ENCODE results near the gene L3MBTL4.

Gene L3MBTL4

GRCh38 chr18:5983488-5983887 is 431.2 kb downstream of the L3MBTL4 start:
- Histone ChIP-seq H3K4me3 (no peak overlapping the region), H3K27ac (no peak overlapping the region)

GRCh38 chr18:5982332-5982731 is 432.4 kb downstream of the L3MBTL4 start:
- H3K27ac ChIP-seq: no peak overlapping the region

GRCh38 chr18:5980721-5981120 is 434.0 kb downstream of the L3MBTL4 start:
- Histone ChIP-seq H3K27ac (no peak overlapping the region), H3K4me3 (no peak overlapping the region)

More at GRCh38 chr18:5982332-5982731, 432.4 kb downstream of the L3MBTL4 start:
- no peak overlapping the region for H3K4me3 ChIP-seq

GRCh38 chr18:5979971-5980457 is 434.7 kb downstream of the L3MBTL4 start:
- Histone ChIP-seq H3K4me3 (no peak overlapping the region), H3K27ac (no peak overlapping the region)

GRCh38 chr18:5979176-5979888 is 435.4 kb downstream of the L3MBTL4 start:
- Histone ChIP-seq H3K27ac (no peak overlapping the region), H3K4me3 (no peak overlapping the region)

GRCh38 chr18:5977022-5977421 is 437.7 kb downstream of the L3MBTL4 start:
- H3K4me3 ChIP-seq: no peak overlapping the region
- H3K27ac ChIP-seq: no peak overlapping the region

GRCh38 chr18:5975111-5976002 is 439.4 kb downstream of the L3MBTL4 start:
- H3K4me3 ChIP-seq: no peak overlapping the region
- peak overlapping the region in 1 of 21 experiments; percentile 45 for H3K27ac ChIP-seq

- no peak overlapping the region for H3K4me3 ChIP-seq
These were observed 440.0 kb downstream of the L3MBTL4 start for GRCh38 chr18:5974696-5975095.

GRCh38 chr18:5973099-5973498 is 441.6 kb downstream of the L3MBTL4 start:
- Histone ChIP-seq H3K27ac (no peak overlapping the region), H3K4me3 (no peak overlapping the region)

More at GRCh38 chr18:5974696-5975095, 440.0 kb downstream of the L3MBTL4 start:
- peak overlapping the region in 1 of 21 experiments; percentile 45 for H3K27ac ChIP-seq

GRCh38 chr18:5972298-5972697 is 442.4 kb downstream of the L3MBTL4 start:
- Histone ChIP-seq H3K27ac (no peak overlapping the region), H3K4me3 (no peak overlapping the region)

GRCh38 chr18:5969989-5970403 is 444.7 kb downstream of the L3MBTL4 start:
- no peak overlapping the region for H3K27ac ChIP-seq
- no peak overlapping the region for H3K4me3 ChIP-seq

- Histone ChIP-seq H3K27ac (no peak overlapping the region), H3K4me3 (no peak overlapping the region)
These were observed 445.2 kb downstream of the L3MBTL4 start for GRCh38 chr18:5969355-5969988.

GRCh38 chr18:5967666-5968065 is 447.0 kb downstream of the L3MBTL4 start:
- H3K27ac ChIP-seq: no peak overlapping the region
- H3K4me3 ChIP-seq: no peak overlapping the region

GRCh38 chr18:5967007-5967406 is 447.7 kb downstream of the L3MBTL4 start:
- H3K4me3 ChIP-seq: no peak overlapping the region
- no peak overlapping the region for H3K27ac ChIP-seq

GRCh38 chr18:5966514-5966913 is 448.2 kb downstream of the L3MBTL4 start:
- Histone ChIP-seq H3K27ac (no peak overlapping the region), H3K4me3 (no peak overlapping the region)

- no peak overlapping the region for H3K27ac ChIP-seq
- H3K4me3 ChIP-seq: no peak overlapping the region
These were observed 449.7 kb downstream of the L3MBTL4 start for GRCh38 chr18:5964996-5965395.

GRCh38 chr18:5964596-5964995 is 450.1 kb downstream of the L3MBTL4 start:
- Histone ChIP-seq H3K4me3 (no peak overlapping the region), H3K27ac (no peak overlapping the region)

- no peak overlapping the region for H3K27ac ChIP-seq
These were observed 450.6 kb downstream of the L3MBTL4 start for GRCh38 chr18:5964108-5964507.

GRCh38 chr18:5963267-5963666 is 451.4 kb downstream of the L3MBTL4 start:
- H3K27ac ChIP-seq: no peak overlapping the region
- H3K4me3 ChIP-seq: no peak overlapping the region

More at GRCh38 chr18:5964108-5964507, 450.6 kb downstream of the L3MBTL4 start:
- H3K4me3 ChIP-seq: no peak overlapping the region

GRCh38 chr18:5962362-5962761 is 452.3 kb downstream of the L3MBTL4 start:
- no peak overlapping the region for H3K27ac ChIP-seq
- no peak overlapping the region for H3K4me3 ChIP-seq

Data from skin epidermis (tissue), 12 donors.